SK-N-SH (cell line): ENCODE results near the gene DTX2.
"Not testable (repeated sequence)": the region's sequence is repeated elsewhere in the genome, so short reads cannot be mapped to it uniquely, and the experiment has no call there.

Source experiments
- EP300 ChIP-seq, 2 experiments: IDR thresholded peaks; 2 replicates each; pipeline versions ENCODE4 v1.4.0 to v1.6.1; 2012; ENCODE audit warnings: borderline replicate concordance in 1 of 2, low read depth in 1 of 2, low read length in 1 of 2
- FOSL2 ChIP-seq: IDR thresholded peaks from 2 replicates; pipeline ENCODE4 v1.4.0; 2012; ENCODE audit warnings: low read depth, mild to moderate bottlenecking, moderate library complexity, borderline replicate concordance
- JUND ChIP-seq: IDR thresholded peaks from 2 replicates; pipeline ENCODE4 v1.4.0; 2012
- TAF1 ChIP-seq: IDR thresholded peaks from 2 replicates; pipeline ENCODE4 v1.6.1; 2012; ENCODE audit warnings: low read depth, mild to moderate bottlenecking, low read length, moderate library complexity, borderline replicate concordance
- TF ChIP-seq, protein P1 (sequence below): fragments of 200-600 bp; sonication (generic); IDR thresholded peaks from 2 replicates; pipeline ENCODE4 v1.6.1; 2017; ENCODE audit warnings: antibody characterized with exemption, mild to moderate bottlenecking, moderate library complexity
- TF ChIP-seq, protein P2 (sequence below): IDR thresholded peaks from 2 replicates; pipeline ENCODE4 v1.4.0; 2012; ENCODE audit warnings: low read depth
- TF ChIP-seq, protein P3 (sequence below): IDR thresholded peaks from 2 replicates; pipeline ENCODE4; 2012

DNA sequence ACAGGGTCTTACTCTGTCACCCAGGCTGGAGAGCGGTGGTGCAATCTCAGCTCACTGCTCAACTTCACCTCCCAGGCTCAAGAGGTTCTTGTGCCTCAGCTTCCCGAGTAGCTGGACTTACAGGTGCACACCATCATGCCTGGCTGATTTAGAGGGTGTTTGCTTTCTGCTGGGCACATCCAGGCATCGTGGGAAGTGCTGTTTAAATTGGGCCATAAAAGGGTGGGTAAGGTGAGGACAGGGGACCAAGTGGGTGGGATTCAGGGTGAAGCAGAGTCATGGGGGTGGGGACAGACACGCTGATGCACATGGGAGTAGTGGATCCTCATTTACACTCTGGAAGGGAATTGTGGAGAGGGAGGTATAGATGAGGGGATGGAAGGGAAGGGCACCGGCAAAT, 3.5 kb downstream of the DTX2 start:
- TF ChIP-seq, protein P1, sequence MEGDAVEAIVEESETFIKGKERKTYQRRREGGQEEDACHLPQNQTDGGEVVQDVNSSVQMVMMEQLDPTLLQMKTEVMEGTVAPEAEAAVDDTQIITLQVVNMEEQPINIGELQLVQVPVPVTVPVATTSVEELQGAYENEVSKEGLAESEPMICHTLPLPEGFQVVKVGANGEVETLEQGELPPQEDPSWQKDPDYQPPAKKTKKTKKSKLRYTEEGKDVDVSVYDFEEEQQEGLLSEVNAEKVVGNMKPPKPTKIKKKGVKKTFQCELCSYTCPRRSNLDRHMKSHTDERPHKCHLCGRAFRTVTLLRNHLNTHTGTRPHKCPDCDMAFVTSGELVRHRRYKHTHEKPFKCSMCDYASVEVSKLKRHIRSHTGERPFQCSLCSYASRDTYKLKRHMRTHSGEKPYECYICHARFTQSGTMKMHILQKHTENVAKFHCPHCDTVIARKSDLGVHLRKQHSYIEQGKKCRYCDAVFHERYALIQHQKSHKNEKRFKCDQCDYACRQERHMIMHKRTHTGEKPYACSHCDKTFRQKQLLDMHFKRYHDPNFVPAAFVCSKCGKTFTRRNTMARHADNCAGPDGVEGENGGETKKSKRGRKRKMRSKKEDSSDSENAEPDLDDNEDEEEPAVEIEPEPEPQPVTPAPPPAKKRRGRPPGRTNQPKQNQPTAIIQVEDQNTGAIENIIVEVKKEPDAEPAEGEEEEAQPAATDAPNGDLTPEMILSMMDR, result not testable (repeated sequence)
- not testable (repeated sequence) for TF ChIP-seq JUND; EP300 (IDR thresholded peaks at IDR 0.05; ENCODE audit: borderline replicate concordance in 1 of 2, low read depth in 1 of 2, low read length in 1 of 2); FOSL2; TAF1
- TF ChIP-seq, protein P2, sequence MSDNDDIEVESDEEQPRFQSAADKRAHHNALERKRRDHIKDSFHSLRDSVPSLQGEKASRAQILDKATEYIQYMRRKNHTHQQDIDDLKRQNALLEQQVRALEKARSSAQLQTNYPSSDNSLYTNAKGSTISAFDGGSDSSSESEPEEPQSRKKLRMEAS, result not testable (repeated sequence)
- TF ChIP-seq, protein P3, sequence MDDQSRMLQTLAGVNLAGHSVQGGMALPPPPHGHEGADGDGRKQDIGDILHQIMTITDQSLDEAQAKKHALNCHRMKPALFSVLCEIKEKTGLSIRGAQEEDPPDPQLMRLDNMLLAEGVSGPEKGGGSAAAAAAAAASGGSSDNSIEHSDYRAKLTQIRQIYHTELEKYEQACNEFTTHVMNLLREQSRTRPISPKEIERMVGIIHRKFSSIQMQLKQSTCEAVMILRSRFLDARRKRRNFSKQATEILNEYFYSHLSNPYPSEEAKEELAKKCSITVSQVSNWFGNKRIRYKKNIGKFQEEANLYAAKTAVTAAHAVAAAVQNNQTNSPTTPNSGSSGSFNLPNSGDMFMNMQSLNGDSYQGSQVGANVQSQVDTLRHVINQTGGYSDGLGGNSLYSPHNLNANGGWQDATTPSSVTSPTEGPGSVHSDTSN, result not testable (repeated sequence)
